ENCODE results near the gene SPDYE4.
"Not testable (repeated sequence)": the region's sequence is repeated elsewhere in the genome, so short reads cannot be mapped to it uniquely, and the experiment has no call there.

SPDYE4 gene, protein sequence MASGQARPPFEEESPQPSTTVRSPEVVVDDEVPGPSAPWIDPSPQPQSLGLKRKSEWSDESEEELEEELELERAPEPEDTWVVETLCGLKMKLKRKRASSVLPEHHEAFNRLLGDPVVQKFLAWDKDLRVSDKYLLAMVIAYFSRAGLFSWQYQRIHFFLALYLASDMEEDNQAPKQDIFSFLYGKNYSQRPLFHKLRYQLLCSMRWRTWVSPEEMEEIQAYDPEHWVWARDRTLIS

DNA sequence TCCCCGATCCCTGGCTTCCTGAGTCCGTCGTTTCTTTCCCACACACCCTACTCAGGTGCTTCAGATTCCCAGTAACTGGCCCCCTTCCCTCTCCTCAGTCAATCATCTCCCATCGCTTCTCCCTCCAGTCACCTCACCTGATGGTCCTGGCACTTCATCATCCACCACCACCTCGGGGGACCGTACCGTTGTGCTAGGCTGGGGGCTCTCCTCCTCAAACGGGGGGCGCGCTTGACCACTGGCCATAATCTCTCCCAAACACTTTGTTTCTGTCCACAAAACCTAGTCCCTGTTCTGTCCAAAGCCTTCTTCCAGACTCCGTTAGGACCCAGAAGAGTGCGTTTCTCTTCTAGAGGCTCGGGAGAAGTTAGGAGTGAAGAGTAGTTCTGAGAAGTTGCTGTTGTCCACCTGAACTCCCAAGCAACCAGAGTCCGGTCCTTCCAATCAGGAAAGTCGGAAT lies at the start of gene SPDYE4:
SPDYE4 (minus strand) TSS at position 410 of the 460 bp plus-strand sequence; CDS start at position 246, 164 bp downstream.
- no peak for DNase-seq (ENCODE audit: low spot score)

GRCh38 chr17:8806926-8807550 lies 48.7 kb upstream of the SPDYE4 start:
- DNase-seq (ENCODE audit: low spot score): no peak

- no peak for DNase-seq (ENCODE audit: low spot score)
Measured at GRCh38 chr17:8806253-8806925, 48.0 kb upstream of the SPDYE4 start.

GRCh38 chr17:8805396-8805795 lies 47.0 kb upstream of the SPDYE4 start:
- DNase-seq (ENCODE audit: low spot score): not testable (repeated sequence)

DNA sequence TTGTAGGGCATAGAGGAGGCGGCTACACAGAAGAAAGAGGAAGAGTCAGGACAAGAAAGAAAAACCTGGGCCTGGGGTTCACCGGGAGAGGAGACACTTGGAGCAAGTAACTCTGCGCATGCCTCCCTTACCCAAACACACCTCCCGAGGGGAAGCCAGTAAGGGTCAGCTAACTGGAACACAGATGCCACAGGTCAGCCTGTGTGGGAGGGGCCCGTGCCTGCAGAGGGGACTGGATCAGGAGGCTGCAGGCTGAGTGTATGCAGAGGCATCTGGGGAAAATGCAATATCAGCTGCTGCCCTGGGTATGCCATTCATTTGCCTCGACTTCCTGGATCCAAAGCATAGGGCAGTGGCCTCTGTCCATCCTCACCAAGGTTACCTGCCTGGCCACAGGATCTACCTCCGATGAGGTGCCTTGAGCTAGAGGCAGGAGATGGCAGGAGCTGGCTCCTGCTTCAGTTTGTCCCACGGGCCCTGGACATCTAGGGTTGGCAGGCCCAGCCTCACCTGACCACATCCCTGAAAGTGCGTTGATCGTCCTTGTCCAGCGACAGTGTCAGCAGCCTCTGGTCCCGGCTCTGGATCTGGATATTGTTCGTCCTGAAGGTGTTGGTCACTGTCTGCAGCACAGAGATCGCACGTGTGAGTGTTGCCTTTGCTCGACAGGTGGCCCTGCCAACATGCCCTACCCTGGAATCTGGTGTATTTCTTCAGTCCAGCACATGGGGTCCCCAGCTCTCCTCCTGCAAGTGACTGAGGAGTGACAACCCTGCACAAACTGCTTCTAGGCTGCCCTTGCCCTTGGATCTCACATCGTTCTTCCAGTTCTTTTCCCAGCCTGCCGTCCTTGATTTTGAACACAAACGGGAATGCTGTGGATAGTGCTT lies 45.4 kb upstream of the SPDYE4 start:
- DNase-seq (ENCODE audit: low spot score): no peak

DNA sequence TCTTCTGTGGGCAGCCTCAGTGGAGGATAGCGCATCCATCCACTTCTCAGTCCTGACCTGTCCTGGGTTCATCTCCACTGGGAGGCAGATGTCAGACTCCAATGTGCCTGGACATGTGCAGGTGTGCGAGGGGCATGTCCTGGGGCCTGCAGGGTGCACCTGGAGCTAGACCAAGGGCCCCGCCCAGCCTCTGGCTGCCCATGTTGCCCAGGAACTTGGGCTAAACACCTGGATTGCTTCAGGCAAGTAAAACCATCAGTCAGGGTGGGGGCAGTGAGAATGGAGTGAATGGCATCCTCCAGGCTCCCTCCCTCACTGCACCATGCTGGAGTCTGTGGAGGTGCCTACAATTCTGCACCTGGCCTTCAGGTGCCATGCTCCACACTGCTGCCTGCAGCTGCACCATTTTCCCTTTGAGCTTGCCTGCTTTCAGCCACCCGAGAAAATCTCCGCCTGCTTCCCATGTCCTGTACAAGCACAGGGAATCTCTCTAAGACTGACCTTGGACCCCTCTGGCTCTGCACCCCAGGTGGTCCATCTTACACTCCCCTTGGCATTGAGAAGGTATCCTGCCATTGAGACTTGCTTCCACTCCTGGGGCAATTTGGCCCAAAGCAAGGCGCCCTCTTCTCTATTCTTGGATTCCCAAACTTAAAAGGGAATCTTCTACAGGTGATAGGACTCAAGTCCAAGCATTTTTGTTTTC lies 42.9 kb upstream of the SPDYE4 start:
- DNase-seq (ENCODE audit: low spot score): no peak

- DNase-seq (ENCODE audit: low spot score): no peak
Measured at GRCh38 chr17:8800656-8801055, 42.3 kb upstream of the SPDYE4 start.

- DNase-seq (ENCODE audit: low spot score): no peak
Measured at GRCh38 chr17:8799570-8800212, 41.3 kb upstream of the SPDYE4 start.

- no peak for DNase-seq (ENCODE audit: low spot score)
Measured at GRCh38 chr17:8798846-8799569, 40.7 kb upstream of the SPDYE4 start, which contains the start of gene MFSD6L. Gene MFSD6L, minus strand, starts transcription at chr17:8799365. Its CDS starts 245 bp downstream, at chr17:8799120.

DNA sequence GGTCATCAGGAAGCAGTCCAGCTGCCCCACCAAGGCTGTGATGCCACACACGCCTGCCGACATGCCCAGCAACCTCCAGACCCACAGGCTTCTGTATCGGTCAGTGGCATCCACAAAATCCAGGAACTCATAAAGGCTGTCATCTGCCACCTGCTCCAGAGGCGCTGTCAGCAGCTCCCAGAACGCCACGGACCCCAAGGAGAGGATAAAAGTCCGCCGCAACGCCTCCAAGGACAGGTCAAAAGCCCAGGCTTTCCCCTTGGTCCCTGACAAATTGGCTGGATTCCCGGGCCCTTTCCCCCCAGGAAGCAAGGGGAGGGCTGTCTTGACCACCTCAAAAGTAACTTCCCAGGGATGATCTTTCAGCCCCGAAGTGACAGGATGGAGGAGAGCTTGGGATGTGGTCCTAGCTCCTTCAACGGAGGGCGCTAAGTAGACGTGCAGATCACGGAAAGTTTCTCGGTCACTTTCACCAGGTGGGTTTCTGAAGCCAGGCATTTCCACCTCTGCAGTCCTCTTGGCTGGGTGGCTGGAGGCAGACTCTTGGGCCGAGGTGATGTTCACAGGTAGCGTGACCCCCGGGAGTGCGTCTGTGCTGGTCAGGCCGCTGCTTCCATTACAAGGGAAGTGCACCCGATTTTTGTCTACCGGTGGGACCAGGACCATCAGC lies 40.0 kb upstream of the SPDYE4 start:
- no peak for DNase-seq (ENCODE audit: low spot score)

DNA sequence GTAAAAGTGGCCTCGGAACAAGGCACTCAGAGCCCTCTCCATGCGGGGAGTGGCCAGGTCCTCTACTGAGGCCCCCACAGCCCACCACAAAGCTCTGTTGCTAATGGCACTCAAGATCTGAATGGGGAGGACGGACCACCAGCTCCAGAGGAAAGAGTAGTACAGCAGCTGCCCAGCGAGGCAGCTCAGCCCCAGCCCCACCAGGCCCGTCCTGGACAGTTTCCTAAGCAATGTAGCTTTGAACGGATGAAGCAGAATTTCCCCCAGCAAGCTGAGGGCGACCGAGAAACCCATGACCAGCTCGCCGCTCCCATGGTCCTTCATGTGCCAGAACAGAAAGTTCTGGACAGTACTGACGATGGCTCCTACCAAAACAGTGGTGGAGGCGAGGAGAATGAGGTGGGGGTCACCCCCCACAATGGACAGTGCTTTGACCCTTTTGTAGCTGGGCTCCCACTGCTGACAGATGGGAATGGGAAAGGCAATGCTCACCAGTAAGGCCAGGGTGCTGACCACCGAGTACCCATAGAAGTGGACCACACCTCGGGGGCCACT lies 39.4 kb upstream of the SPDYE4 start:
- DNase-seq (ENCODE audit: low spot score): no peak

DNA sequence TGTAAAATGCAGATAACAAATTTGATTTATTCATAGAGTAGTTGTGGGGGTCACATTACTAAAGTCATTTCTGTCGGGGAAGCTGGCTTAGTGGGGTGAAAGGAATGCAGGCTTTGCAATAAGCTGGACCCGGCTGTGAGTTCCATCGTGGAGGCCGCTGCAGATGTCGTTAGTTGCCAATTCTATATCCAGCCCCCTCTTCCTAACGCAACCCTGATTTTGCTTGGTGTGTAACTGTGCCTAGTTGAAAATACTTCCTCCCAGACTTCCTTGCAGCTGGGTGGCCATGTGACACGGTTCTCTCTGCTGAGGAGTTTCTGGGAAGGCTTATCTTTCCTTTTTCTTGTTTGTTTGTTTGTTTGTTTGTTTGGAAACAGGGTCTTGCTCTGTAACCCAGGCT lies 36.3 kb upstream of the SPDYE4 start:
- no peak for DNase-seq (ENCODE audit: low spot score)

GRCh38 chr17:8793649-8794048 lies 35.3 kb upstream of the SPDYE4 start:
- no peak for DNase-seq (ENCODE audit: low spot score)

- DNase-seq (ENCODE audit: low spot score): no peak
Measured at GRCh38 chr17:8792646-8793045, 34.3 kb upstream of the SPDYE4 start.

- DNase-seq (ENCODE audit: low spot score): no peak
Measured at GRCh38 chr17:8791910-8792270, 33.5 kb upstream of the SPDYE4 start.

- DNase-seq (ENCODE audit: low spot score): no peak
Measured at GRCh38 chr17:8791248-8791909, 33.0 kb upstream of the SPDYE4 start.

DNA sequence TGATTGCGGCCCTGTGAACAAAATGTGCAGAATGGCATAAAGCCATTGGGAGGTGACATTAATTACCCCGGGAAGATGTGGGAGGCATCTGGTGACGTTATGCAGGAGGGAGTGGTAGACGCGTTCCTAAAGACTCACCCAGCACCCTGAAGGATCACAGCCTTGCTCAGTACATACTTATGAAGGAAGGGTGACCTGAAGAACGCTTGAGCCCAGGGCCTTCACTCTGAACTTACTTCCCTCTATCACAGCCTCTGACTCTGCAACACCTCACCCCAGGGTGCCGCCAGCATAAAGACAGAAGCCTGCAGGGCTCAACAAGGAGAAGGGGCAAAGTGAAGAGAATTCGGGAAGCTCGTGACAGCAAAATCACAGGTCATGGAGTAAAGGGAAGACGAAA lies 31.4 kb upstream of the SPDYE4 start:
- no peak for DNase-seq (ENCODE audit: low spot score)

- no peak for DNase-seq (ENCODE audit: low spot score)
Measured at GRCh38 chr17:8788998-8789397, 30.7 kb upstream of the SPDYE4 start.

Data from hematopoietic multipotent progenitor cell treated with erythropoietin and hydrocortisone succinate and interleukin-3 and kit ligand, for 15 days (in vitro differentiated cells).